Mucosa of descending colon (tissue), 3 donors: Measurements from ENCODE around the gene ACAA2. TPM values are rescaled to one million over a fixed set of nuclear protein-coding genes. Genes with fewer than 3 reads are reported as not detected.
"Not testable (repeated sequence)": the region's sequence is repeated elsewhere in the genome, so short reads cannot be mapped to it uniquely, and the experiment has no call there.

ENCODE experiments used
- ATAC-seq: fragments of 200-7000 bp; cut with Tn5 transposase; one replicate; pipeline ENCODE4 v1.9.1; 2020; ENCODE audit warnings: mild to moderate bottlenecking, moderate library complexity
- DNase-seq, 3 donors: peaks; one replicate each; pipeline ENCODE4 v3.0.0-alpha.2; 2020
- H3K36me3 ChIP-seq: fragments of 200-600 bp; one replicate; pipeline ENCODE4 v1.8.0; 2021; ENCODE audit warnings: low read depth, mild to moderate bottlenecking
- H3K4me1 ChIP-seq: fragments of 200-600 bp; one replicate; pipeline ENCODE4 v1.8.0; 2021; ENCODE audit warnings: low read depth, mild to moderate bottlenecking
- H3K4me3 ChIP-seq: fragments of 200-600 bp; one replicate; pipeline ENCODE4 v1.8.0; 2021; ENCODE audit warnings: mild to moderate bottlenecking
- H3K9me3 ChIP-seq: fragments of 200-600 bp; one replicate; pipeline ENCODE4 v1.8.0; 2021; ENCODE audit warnings: mild to moderate bottlenecking
- CTCF ChIP-seq: fragments of 200-600 bp; IDR thresholded peaks from one replicate; pipeline ENCODE4 v1.8.0; 2022; ENCODE audit warnings: antibody characterized with exemption, mild to moderate bottlenecking
- intact Hi-C, 2 donors: fragments of 100-400 bp; cut with DNase I in 1 of 2; cut with micrococcal nuclease in 1 of 2; formaldehyde crosslinking; loops; one replicate each; pipeline versions ENCODE4 v1.11.0 to v1.11.1; 2022; cut with DNase I, micrococcal nuclease
- total RNA-seq, 3 donors: library from RNA; stranded (reverse); fragmentation: NEBNext Ultra II Directional in 2 of 3; extraction: Animal tissue kit (Norgen Biotek cat#: 25700) in 2 of 3; gene quantifications; one replicate each; pipeline versions ENCODE4 v1.2.1 to v1.2.4, GENCODE V29; 2021 to 2023
- donor health status: DM: no; HTN: no; CAD: no; lungs with moderate emphysema.
- donor health status: DM: no; HTN: no; CAD: no.
- donor health status: DM: no; HTN: yes; CAD: no.

Gene ACAA2
- total RNA-seq, 3 donors from 2014 or later, result 148 to 332 (median 281) TPM

GRCh38 chr18:49795612-49796552, 17.5 kb downstream of the ACAA2 start:
- DNase-seq (no peak), ATAC-seq (no peak)
- TF ChIP-seq CTCF, result no peak
- no peaks in the 10 kb centered on the region for H3K4me1 ChIP-seq
- intact Hi-C loops, result no loop called here
- H3K4me3 ChIP-seq, result no peak overlapping the region
- H3K36me3 ChIP-seq, result no peaks in the 10 kb centered on the region
- no peaks in the 10 kb centered on the region for H3K9me3 ChIP-seq

- ATAC-seq, result no peak
- H3K36me3 ChIP-seq, result peaks cover 6% of the 10 kb centered on the region
- no peaks in the 10 kb centered on the region for H3K4me1 ChIP-seq
- TF ChIP-seq CTCF, result no peak
- intact Hi-C loops, result no loop called here
- DNase-seq, result no peak
- H3K4me3 ChIP-seq, result no peak overlapping the region
- no peaks in the 10 kb centered on the region for H3K9me3 ChIP-seq
Observed at GRCh38 chr18:49794743-49795142, 18.6 kb downstream of the ACAA2 start.

- H3K36me3 ChIP-seq, DNase-seq, ATAC-seq, H3K4me1 ChIP-seq, intact Hi-C loops, H3K9me3 ChIP-seq, H3K4me3 ChIP-seq: not testable (repeated sequence)
Observed at GRCh38 chr18:49789560-49790134, 23.7 kb downstream of the ACAA2 start.

DNA sequence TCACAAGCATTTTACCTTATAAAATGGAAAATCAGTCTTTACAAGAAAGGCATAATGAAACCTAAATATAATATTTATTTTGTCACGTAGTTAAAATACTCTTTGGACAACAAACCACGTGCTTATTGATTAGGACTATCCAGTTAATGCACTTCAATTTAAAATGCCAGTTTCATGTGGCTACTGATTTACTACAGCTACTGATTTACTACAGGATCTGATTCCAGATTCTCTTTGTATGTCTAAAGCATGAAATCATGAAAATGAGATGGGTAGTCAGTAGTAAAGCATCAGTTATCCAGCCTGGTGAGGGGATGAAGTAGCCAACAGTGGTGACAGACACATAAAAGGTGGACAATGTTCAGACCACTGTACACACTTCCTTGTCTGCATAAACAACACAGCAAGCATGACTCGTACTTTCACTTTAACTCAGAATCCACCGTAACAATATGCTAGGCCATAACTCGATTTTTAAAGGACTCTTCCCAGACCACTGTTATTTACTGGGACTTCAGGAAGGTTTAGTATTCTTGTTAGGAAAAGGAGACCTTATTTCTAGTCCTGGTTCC, 24.9 kb downstream of the ACAA2 start:
- Histone ChIP-seq H3K4me1 (no peaks in the 10 kb centered on the region), H3K36me3 (peaks cover 6% of the 10 kb centered on the region), H3K9me3 (no peaks in the 10 kb centered on the region), H3K4me3 (no peak overlapping the region)
- intact Hi-C loops, result no loop called here
- no peak for DNase-seq
- ATAC-seq, result peak; percentile 78
- no peak for TF ChIP-seq CTCF

- H3K4me3 ChIP-seq, result no peak overlapping the region
- no peak for ATAC-seq
- H3K9me3 ChIP-seq, result no peaks in the 10 kb centered on the region
- intact Hi-C loops, result no loop called here
- no peak for DNase-seq
- TF ChIP-seq CTCF, result no peak
- no peaks in the 10 kb centered on the region for H3K4me1 ChIP-seq
- H3K36me3 ChIP-seq, result peaks cover 6% of the 10 kb centered on the region
Observed at GRCh38 chr18:49786019-49786720, 27.2 kb downstream of the ACAA2 start.
